IMR-90 (cell line): Measurements from ENCODE around the gene CTNNA1. TPM values are rescaled to one million over a fixed set of nuclear protein-coding genes. Genes with fewer than 3 reads are reported as not detected.

Source experiments
- ATAC-seq: fragments of 200-7000 bp; cut with Tn5 transposase; 2 replicates; pipeline ENCODE4 v1.9.1; 2020; ENCODE audit warnings: low read depth, mild to moderate bottlenecking, moderate library complexity
- BruUV-seq: library from RNA; stranded (reverse); fragments of 400-500 nt; replicated peaks from 2 replicates; lab custom pipeline; 2021; lab: Mats Ljungman, UMichigan
- CTCF ChIA-PET: fragments of 300-600 bp; formaldehyde crosslinking; extraction: SDS; loops from one replicate; lab custom pipeline; 2021; ENCODE audit warnings: antibody characterized with exemption; lab: Yijun Ruan, JAX
- POLR2A ChIA-PET: fragments of 300-600 bp; sonication (Branson Sonifier 250); formaldehyde crosslinking; loops from one replicate; lab custom pipeline; 2022; ENCODE audit warnings: antibody characterized with exemption; ENCODE audit not compliant: unreplicated experiment; lab: Charles Lee
- DNase-seq: peaks from one replicate; pipeline ENCODE4 v3.0.0; 2013
- H2AFZ ChIP-seq: replicated peaks from 2 replicates; pipeline ENCODE3; 2013; ENCODE audit warnings: low read length, mild to moderate bottlenecking; ENCODE audit not compliant: poor library complexity
- H2AK5ac ChIP-seq: 2 replicates; pipeline ENCODE4 v1.6.1; 2013; ENCODE audit warnings: low read depth, low read length, inconsistent platforms
- H2AK9ac ChIP-seq: replicated peaks from 2 replicates; pipeline ENCODE3; 2013; ENCODE audit warnings: mild to moderate bottlenecking, low read depth, low read length, moderate library complexity; ENCODE audit not compliant: poor library complexity
- H2BK120ac ChIP-seq: 2 replicates; pipeline ENCODE4 v1.6.1; 2013; ENCODE audit warnings: low read depth, low read length, inconsistent platforms
- H2BK15ac ChIP-seq: 3 replicates; pipeline ENCODE4 v1.6.1; 2013; ENCODE audit warnings: low read depth, low read length, inconsistent platforms
- H2BK20ac ChIP-seq: 2 replicates; pipeline ENCODE4 v1.6.1; 2013; ENCODE audit warnings: low read depth, mild to moderate bottlenecking, inconsistent platforms, low read length, moderate library complexity
- H2BK5ac ChIP-seq: 2 replicates; pipeline ENCODE4 v1.6.1; 2013; ENCODE audit warnings: mild to moderate bottlenecking, low read depth, low read length, inconsistent platforms; ENCODE audit not compliant: poor library complexity, severe bottlenecking
- H3K14ac ChIP-seq: replicated peaks from 2 replicates; pipeline ENCODE4 v1.6.1; 2013; ENCODE audit warnings: low read depth, low read length, inconsistent platforms
- H3K18ac ChIP-seq: 2 replicates; pipeline ENCODE4 v1.6.1; 2013; ENCODE audit warnings: low read depth, low read length, control low read depth
- H3K23ac ChIP-seq: 2 replicates; pipeline ENCODE4 v1.6.1; 2013; ENCODE audit warnings: low read depth, low read length, inconsistent platforms
- H3K27ac ChIP-seq: 2 replicates; pipeline ENCODE4 v1.5.1; 2013; ENCODE audit warnings: mild to moderate bottlenecking, control low read depth, low read length; ENCODE audit not compliant: insufficient read depth
- H3K27me3 ChIP-seq: 2 replicates; pipeline ENCODE4 v1.6.1; 2013; ENCODE audit warnings: low read length; ENCODE audit not compliant: control insufficient read depth, insufficient read depth
- H3K36me3 ChIP-seq: 2 replicates; pipeline ENCODE4 v1.6.1; 2013; ENCODE audit warnings: low read length, mixed read lengths; ENCODE audit not compliant: control insufficient read depth, insufficient read depth
- H3K4ac ChIP-seq: 2 replicates; pipeline ENCODE4 v1.6.1; 2013; ENCODE audit warnings: low read depth, low read length, inconsistent platforms
- H3K4me1 ChIP-seq: 2 replicates; pipeline ENCODE4 v1.6.1; 2013; ENCODE audit warnings: low read length, mixed read lengths; ENCODE audit not compliant: control insufficient read depth, insufficient read depth
- H3K4me2 ChIP-seq: 2 replicates; pipeline ENCODE4 v1.6.1; 2013; ENCODE audit warnings: low read depth, mild to moderate bottlenecking, control low read depth, low read length, moderate library complexity
- H3K4me3 ChIP-seq: 2 replicates; pipeline ENCODE4 v1.5.1; 2013; ENCODE audit warnings: low read depth, mild to moderate bottlenecking, control low read depth, low read length, moderate library complexity; ENCODE audit not compliant: insufficient read depth
- H3K56ac ChIP-seq: 2 replicates; pipeline ENCODE4 v1.6.1; 2013; ENCODE audit warnings: low read length, inconsistent platforms; ENCODE audit not compliant: insufficient read depth; ENCODE audit errors: extremely low read depth
- H3K79me1 ChIP-seq, 2 experiments: 2 replicates each; pipeline ENCODE4 v1.6.1; 2013; ENCODE audit warnings: low read length in 2 of 2, inconsistent platforms in 1 of 2, low read depth in 1 of 2
- H3K9ac ChIP-seq: 2 replicates; pipeline ENCODE4 v1.6.1; 2013; ENCODE audit warnings: low read depth, low read length, control low read depth
- H3K9me1 ChIP-seq: 2 replicates; pipeline ENCODE4 v1.6.1; 2013; ENCODE audit warnings: low read length, inconsistent platforms; ENCODE audit not compliant: insufficient read depth
- H3K9me3 ChIP-seq: 2 replicates; pipeline ENCODE4 v1.6.1; 2013; ENCODE audit warnings: low read length; ENCODE audit not compliant: control insufficient read depth, insufficient read depth
- H4K20me1 ChIP-seq: 2 replicates; pipeline ENCODE4 v1.6.1; 2013; ENCODE audit warnings: low read length, inconsistent platforms; ENCODE audit not compliant: insufficient read depth
- H4K5ac ChIP-seq: 2 replicates; pipeline ENCODE4 v1.6.1; 2013; ENCODE audit warnings: mild to moderate bottlenecking, low read depth, low read length, control low read depth
- H4K8ac ChIP-seq, 2 experiments: 2 replicates each; pipeline ENCODE4 v1.6.1; 2013; ENCODE audit warnings: low read depth in 2 of 2, low read length in 2 of 2, control low read depth in 1 of 2, inconsistent platforms in 1 of 2
- H4K91ac ChIP-seq: 2 replicates; pipeline ENCODE4 v1.6.1; 2013; ENCODE audit warnings: low read depth, low read length, inconsistent platforms; ENCODE audit not compliant: insufficient read depth
- CEBPB ChIP-seq: IDR thresholded peaks from 2 replicates; pipeline ENCODE4 v1.6.1; 2012; ENCODE audit warnings: low read depth, low read length, improper control_type of control experiment
- NFE2L2 ChIP-seq: fragments of 150-350 bp; IDR thresholded peaks from 2 replicates; pipeline ENCODE4 v1.6.1; 2016; ENCODE audit warnings: low read depth, mild to moderate bottlenecking, low read length
- POLR2A ChIP-seq: IDR thresholded peaks from 2 replicates; pipeline ENCODE4 v1.6.1; 2012; ENCODE audit warnings: mild to moderate bottlenecking, low read depth, low read length
- RAD21 ChIP-seq: IDR thresholded peaks from 2 replicates; pipeline ENCODE4 v1.6.1; 2012; ENCODE audit warnings: low read length, improper control_type of control experiment
- RCOR1 ChIP-seq: IDR thresholded peaks from 2 replicates; pipeline ENCODE4 v1.6.1; 2012; ENCODE audit warnings: mild to moderate bottlenecking, low read length, improper control_type of control experiment; ENCODE audit not compliant: insufficient replicate concordance
- RFX5 ChIP-seq: IDR thresholded peaks from 2 replicates; pipeline ENCODE4 v1.8.0; 2012; ENCODE audit warnings: low read depth, mild to moderate bottlenecking, low read length, moderate library complexity
- SMC3 ChIP-seq: fragments of 150-350 bp; IDR thresholded peaks from 2 replicates; pipeline ENCODE4 v1.6.1; 2016; ENCODE audit warnings: low read depth, mild to moderate bottlenecking, antibody characterized with exemption, low read length, moderate library complexity
- WGBS, 2 experiments: methylation state at CpG; one replicate each; pipeline versions ENCODE4 v1.1.5 to v1.1.7; 2013; ENCODE audit warnings: missing lambda C conversion rate in 2 of 2; ENCODE audit not compliant: insufficient read length in 1 of 2; ENCODE audit errors: extremely low coverage in 2 of 2; 5-methylcytosine and 5-hydroxymethylcytosine counted together
- dilution Hi-C: fragments of 300-500 bp; cut with HindIII; formaldehyde crosslinking; loops from one replicate; pipeline ENCODE4 v1.14.3; 2018; ENCODE audit warnings: low sequenced_read_pairs; ENCODE audit not compliant: unreplicated experiment
- in situ Hi-C: fragments of 300-500 bp; cut with MboI; formaldehyde crosslinking; loops from 3 replicates; pipeline ENCODE4 v1.14.3; 2019; ENCODE audit warnings: low sequenced_read_pairs, inconsistent platforms, mixed read lengths
- intact Hi-C: fragments of 100-400 bp; cut with micrococcal nuclease; formaldehyde crosslinking; loops from 2 replicates; pipeline ENCODE4 v1.10.0; 2022
- polyA plus RNA-seq, 3 experiments: library from polyadenylated mRNA; depleted of rRNA; stranded (reverse); fragments of >200 nt; gene quantifications; 2 replicates each; pipeline ENCODE4 v1.2.3, GENCODE V29; 2012; ENCODE audit warnings: low replicate concordance in 1 of 3
- total RNA-seq: library from RNA; depleted of rRNA; stranded (reverse); fragments of >200 nt; gene quantifications from 2 replicates; pipeline ENCODE4 v1.2.3, GENCODE V29; 2012

CTNNA1 gene
- total and polyA plus RNA-seq, 2 of the 4 experiments (the other 2 are of a cell fraction), result 220 to 471 TPM

DNA sequence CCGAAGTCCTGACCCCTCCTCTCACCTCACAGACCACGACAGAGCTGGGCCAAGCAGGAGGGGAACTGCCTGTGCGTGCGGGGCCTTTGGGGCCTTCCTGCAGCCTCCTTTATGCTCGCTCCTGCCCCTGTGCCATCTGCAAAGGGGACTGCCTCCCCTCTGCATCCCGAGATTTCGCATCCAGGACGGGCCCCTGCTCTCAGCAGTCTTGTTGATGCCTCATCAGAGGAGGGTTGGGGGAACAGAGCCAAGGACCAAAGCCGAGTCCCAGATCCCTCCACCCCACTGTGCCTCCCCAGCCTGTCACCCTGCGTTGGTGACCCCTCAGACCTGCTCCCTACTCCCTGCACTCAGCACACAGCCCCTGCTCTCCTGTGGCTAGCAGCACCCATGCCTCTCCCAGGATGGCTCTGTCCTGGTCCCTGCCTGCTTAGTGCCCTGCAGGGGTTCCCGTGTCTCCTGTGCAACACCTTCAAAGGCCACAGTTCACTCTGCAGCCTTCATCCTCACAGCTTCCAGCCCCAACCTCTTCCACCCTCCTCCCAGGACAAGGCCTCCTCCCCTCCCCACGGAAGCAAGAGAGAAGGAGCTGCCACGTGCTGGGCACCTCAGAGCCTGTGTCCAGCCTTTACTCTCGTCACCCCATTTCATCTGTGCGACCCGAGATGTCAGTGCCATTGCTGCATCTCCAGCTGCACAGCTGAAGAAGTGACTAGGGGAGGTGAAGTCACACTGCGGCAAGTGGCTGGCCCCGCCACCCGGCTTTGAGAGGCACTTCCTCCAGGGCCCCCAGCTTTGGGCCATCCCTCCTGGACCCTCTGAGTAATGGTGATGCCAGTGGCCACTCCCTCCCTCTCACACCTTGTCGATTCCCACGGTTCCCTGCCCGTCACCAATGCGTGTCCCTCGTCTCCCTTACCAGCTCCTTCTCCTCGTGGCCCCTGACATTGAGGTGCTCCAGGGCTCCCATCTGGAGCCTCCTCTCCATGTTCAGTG, 184.5 kb downstream of the CTNNA1 start:
- Histone ChIP-seq H3K23ac (no peak overlapping the region), H4K20me1 (peaks cover 3% of the 10 kb centered on the region; the same call in 1 of the 2 replicates), H3K4me2 (no peak overlapping the region), H3K56ac (no peak overlapping the region), H3K27me3 (no peaks in the 10 kb centered on the region), H4K91ac (no peak overlapping the region), H3K9me1 (0 out of 2 replicates have a peak, but pooled peaks cover 8% of the 10 kb centered on the region), H2BK5ac (no peak overlapping the region), H2BK20ac (no peak overlapping the region), H4K5ac (no peak overlapping the region), H3K4me1 (no peaks in the 10 kb centered on the region), H3K9me3 (no peaks in the 10 kb centered on the region), H3K4ac (no peak overlapping the region), H3K14ac (no peak overlapping the region), H3K4me3 (no peak overlapping the region), H2AFZ (no peak overlapping the region), H3K79me1 (peaks cover 0 to 9% of the 10 kb centered on the region in 2 experiments; a peak in 2 of 4 replicates), H3K9ac (no peak overlapping the region), H2AK9ac (no peak overlapping the region), H3K27ac (no peak overlapping the region), H3K18ac (no peak overlapping the region), H4K8ac (no peak overlapping the region), H2BK120ac (no peak overlapping the region), H2BK15ac (no peak overlapping the region), H2AK5ac (no peak overlapping the region), H3K36me3 (peaks cover 37% of the 10 kb centered on the region)
- in situ Hi-C loops (no loop called here), dilution Hi-C loops (no loop called here), intact Hi-C loops (no loop called here)
- ATAC-seq (no peak), DNase-seq (no peak)
- 84% methylated on average over 13 of the region's 25 CpGs; no CpG with 5 or more reads in 1 of the 2 experiments for WGBS, 2 experiments
- CTCF ChIA-PET, result interaction anchor here (0.7 kb wide), 1 partner anchor 15 kb away, joined by 3 read pairs; no protein-coding TSS in a partner anchor
- no TSS peak for BruUV-seq
- POLR2A ChIA-PET, result no interaction called here
- TF ChIP-seq CEBPB (no peak), SMC3 (no peak), RCOR1 (no peak), POLR2A (no peak; the same call in 1 of the 2 replicates), RAD21 (no peak), NFE2L2 (no peak), RFX5 (no peak)
